GM12878 (cell line): ENCODE data around the gene CPSF6.

Source experiments
- CHD1 ChIP-seq: IDR thresholded peaks from 2 replicates; pipeline ENCODE4 v1.6.1; 2012; ENCODE audit warnings: low read depth, low read length, improper control_type of control experiment
- CREM ChIP-seq: IDR thresholded peaks from 2 replicates; pipeline ENCODE4 v1.6.1; 2014; ENCODE audit warnings: antibody characterized with exemption, low read depth
- EP300 ChIP-seq, 2 experiments: fragments of 150-350 bp in 1 of 2; IDR thresholded peaks; 2 replicates each; pipeline ENCODE4 v1.6.1; 2011 to 2012; ENCODE audit warnings: low read depth in 2 of 2, low read length in 2 of 2, borderline replicate concordance in 1 of 2, improper control_type of control experiment in 1 of 2, inconsistent platforms in 1 of 2; ENCODE audit not compliant: control insufficient read depth in 1 of 2
- EZH2 ChIP-seq: IDR thresholded peaks from 2 replicates; pipeline ENCODE4 v1.6.1; 2012; ENCODE audit warnings: low read depth, mild to moderate bottlenecking, control low read depth, inconsistent platforms, low read length, borderline replicate concordance; ENCODE audit not compliant: control insufficient read depth
- MTA3 ChIP-seq: IDR thresholded peaks from 2 replicates; pipeline ENCODE4 v1.6.1; 2012; ENCODE audit warnings: low read length, inconsistent platforms, borderline replicate concordance
- POLR2AphosphoS5 ChIP-seq: IDR thresholded peaks from 2 replicates; pipeline ENCODE4 v1.6.1; 2011; ENCODE audit warnings: mild to moderate bottlenecking, low read length, inconsistent platforms
- POU2F2 ChIP-seq: IDR thresholded peaks from 3 replicates; pipeline ENCODE4 v1.6.1; 2011; ENCODE audit warnings: low read depth, mild to moderate bottlenecking, low read length, borderline replicate concordance
- SUZ12 ChIP-seq: fragments of 200-600 bp; sonication (generic); IDR thresholded peaks from one replicate; pipeline ENCODE4 v1.6.1; 2018; ENCODE audit warnings: antibody characterized with exemption, mild to moderate bottlenecking; ENCODE audit not compliant: unreplicated experiment
- TCF12 ChIP-seq: IDR thresholded peaks from 2 replicates; pipeline ENCODE4 v1.6.1; 2011; ENCODE audit warnings: low read depth, mild to moderate bottlenecking, low read length
- ZBTB4 ChIP-seq: fragments of 450-650 bp; formaldehyde crosslinking; IDR thresholded peaks from 2 replicates; pipeline ENCODE4 v1.4.0; 2022; ENCODE audit warnings: mild to moderate bottlenecking, moderate library complexity
- ZSCAN29 ChIP-seq: fragments of 450-650 bp; IDR thresholded peaks from 2 replicates; pipeline ENCODE4 v1.6.1; 2017; ENCODE audit warnings: mild to moderate bottlenecking, moderate library complexity
- TF ChIP-seq, protein P1 (sequence below): IDR thresholded peaks from 2 replicates; pipeline ENCODE4 v1.6.1; 2012; ENCODE audit warnings: low read depth, low read length, improper control_type of control experiment
- TF ChIP-seq, protein P2 (sequence below): IDR thresholded peaks from 2 replicates; pipeline ENCODE4 v1.6.1; 2011; ENCODE audit warnings: borderline replicate concordance, low read depth, mild to moderate bottlenecking, moderate library complexity, low read length; ENCODE audit not compliant: insufficient read depth, poor library complexity, severe bottlenecking

DNA sequence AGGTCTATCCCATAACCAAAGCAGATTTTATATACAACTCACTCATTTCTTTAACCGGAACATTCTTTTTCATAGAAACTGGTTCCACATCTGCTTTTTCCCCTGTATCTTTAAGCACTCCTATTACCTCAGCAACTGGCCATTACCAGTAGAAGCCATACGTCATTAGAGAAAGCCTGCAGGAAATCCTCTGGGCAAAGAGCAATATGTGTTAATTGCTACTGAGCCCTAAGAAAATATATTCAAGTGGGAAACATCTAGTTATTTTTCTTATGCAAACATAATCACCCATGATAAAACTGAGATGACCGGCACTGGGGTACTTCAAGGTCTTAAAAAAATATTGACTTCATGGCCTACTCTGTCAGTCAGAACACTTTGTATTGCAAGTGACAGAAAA is 28.2 kb upstream of the CPSF6 start:
- TF ChIP-seq TCF12 = no peak
- TF ChIP-seq EZH2 = no peak
- no peak for TF ChIP-seq ZBTB4
- no peak for TF ChIP-seq POLR2AphosphoS5
- TF ChIP-seq CREM = no peak
- TF ChIP-seq MTA3 = no peak
- no peak for TF ChIP-seq CHD1
- no peak for TF ChIP-seq SUZ12
- TF ChIP-seq ZSCAN29 = no peak
- TF ChIP-seq POU2F2 = no peak
- TF ChIP-seq EP300 (IDR thresholded peaks at IDR 0.05; ENCODE audit: borderline replicate concordance in 1 of 2, control insufficient read depth in 1 of 2, low read depth in 2 of 2, low read length in 2 of 2) = no peak
- TF ChIP-seq, protein P1, sequence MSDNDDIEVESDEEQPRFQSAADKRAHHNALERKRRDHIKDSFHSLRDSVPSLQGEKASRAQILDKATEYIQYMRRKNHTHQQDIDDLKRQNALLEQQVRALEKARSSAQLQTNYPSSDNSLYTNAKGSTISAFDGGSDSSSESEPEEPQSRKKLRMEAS = no peak
- TF ChIP-seq, protein P2, sequence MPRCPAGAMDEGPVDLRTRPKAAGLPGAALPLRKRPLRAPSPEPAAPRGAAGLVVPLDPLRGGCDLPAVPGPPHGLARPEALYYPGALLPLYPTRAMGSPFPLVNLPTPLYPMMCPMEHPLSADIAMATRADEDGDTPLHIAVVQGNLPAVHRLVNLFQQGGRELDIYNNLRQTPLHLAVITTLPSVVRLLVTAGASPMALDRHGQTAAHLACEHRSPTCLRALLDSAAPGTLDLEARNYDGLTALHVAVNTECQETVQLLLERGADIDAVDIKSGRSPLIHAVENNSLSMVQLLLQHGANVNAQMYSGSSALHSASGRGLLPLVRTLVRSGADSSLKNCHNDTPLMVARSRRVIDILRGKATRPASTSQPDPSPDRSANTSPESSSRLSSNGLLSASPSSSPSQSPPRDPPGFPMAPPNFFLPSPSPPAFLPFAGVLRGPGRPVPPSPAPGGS = no peak
